HG02678 (cell line): ENCODE results near the gene ITPKC.
"Not testable (repeated sequence)": the region's sequence is repeated elsewhere in the genome, so short reads cannot be mapped to it uniquely, and the experiment has no call there.

Source experiments
- ATAC-seq: cut with Tn5 transposase; IDR thresholded peaks from one replicate; pipeline ENCODE4 v1.9.1; 2021; ENCODE audit warnings: mild to moderate bottlenecking, moderate library complexity; ENCODE audit not compliant: unreplicated experiment

The ITPKC gene

GRCh38 chr19:40714441-40715299 is 2.2 kb upstream of the ITPKC start:
- ATAC-seq, result peak; percentile 63

- ATAC-seq, result no peak
Measured at GRCh38 chr19:40716031-40716481, 856 bp upstream of the ITPKC start.

GRCh38 chr19:40717325-40717879 is 490 bp downstream of the ITPKC start:
- ATAC-seq, result no peak

GRCh38 chr19:40717880-40718773 is 1.2 kb downstream of the ITPKC start:
- no peak for ATAC-seq

- ATAC-seq, result no peak
Measured at GRCh38 chr19:40718774-40719391, 2.0 kb downstream of the ITPKC start.

- no peak for ATAC-seq
Measured at GRCh38 chr19:40719414-40719894, 2.5 kb downstream of the ITPKC start.

GRCh38 chr19:40721140-40721486 is 4.2 kb downstream of the ITPKC start:
- no peak for ATAC-seq

- no peak for ATAC-seq
Measured at GRCh38 chr19:40721936-40722661, 5.2 kb downstream of the ITPKC start.

- no peak for ATAC-seq
Measured at GRCh38 chr19:40723661-40724254, 6.8 kb downstream of the ITPKC start.

- no peak for ATAC-seq
Measured at GRCh38 chr19:40724315-40724714, 7.4 kb downstream of the ITPKC start.

GRCh38 chr19:40724855-40725254 is 7.9 kb downstream of the ITPKC start:
- ATAC-seq, result no peak

- ATAC-seq, result no peak
Measured at GRCh38 chr19:40726279-40726678, 9.4 kb downstream of the ITPKC start.

GRCh38 chr19:40730065-40730464 is 13.2 kb downstream of the ITPKC start:
- ATAC-seq, result not testable (repeated sequence)

GRCh38 chr19:40732304-40732703 is 15.4 kb downstream of the ITPKC start:
- ATAC-seq, result not testable (repeated sequence)

- no peak for ATAC-seq
Measured at GRCh38 chr19:40733149-40733548, 16.2 kb downstream of the ITPKC start.

- no peak for ATAC-seq
Measured at GRCh38 chr19:40735013-40735771, 18.3 kb downstream of the ITPKC start.

GRCh38 chr19:40736661-40737060 is 19.7 kb downstream of the ITPKC start:
- no peak for ATAC-seq

GRCh38 chr19:40737102-40737644 is 20.3 kb downstream of the ITPKC start:
- ATAC-seq, result no peak
